ENCODE measurements around the gene SPIRE1.
"Not testable (repeated sequence)": the region's sequence is repeated elsewhere in the genome, so short reads cannot be mapped to it uniquely, and the experiment has no call there.

Gene SPIRE1

GRCh38 chr18:12598181-12598930 lies 59.6 kb downstream of the SPIRE1 start:
- peak; percentile 28 for DNase-seq (ENCODE audit: low spot score)

GRCh38 chr18:12597760-12598159 lies 60.1 kb downstream of the SPIRE1 start:
- peak; percentile 89 for DNase-seq (ENCODE audit: low spot score)

- DNase-seq (ENCODE audit: low spot score) = no peak
These were observed 62.2 kb downstream of the SPIRE1 start for GRCh38 chr18:12595571-12596255.

- peak; percentile 39 for DNase-seq (ENCODE audit: low spot score)
These were observed 64.0 kb downstream of the SPIRE1 start for GRCh38 chr18:12593866-12594265.

GRCh38 chr18:12592597-12593127 lies 65.2 kb downstream of the SPIRE1 start:
- no peak for DNase-seq (ENCODE audit: low spot score)

- DNase-seq (ENCODE audit: low spot score) = no peak
These were observed 68.5 kb downstream of the SPIRE1 start for GRCh38 chr18:12589448-12589847.

GRCh38 chr18:12586956-12587355 lies 71.0 kb downstream of the SPIRE1 start:
- no peak for DNase-seq (ENCODE audit: low spot score)

- no peak for DNase-seq (ENCODE audit: low spot score)
These were observed 72.7 kb downstream of the SPIRE1 start for GRCh38 chr18:12585218-12585617.

- DNase-seq (ENCODE audit: low spot score) = no peak
These were observed 77.1 kb downstream of the SPIRE1 start for GRCh38 chr18:12580630-12581342.

- no peak for DNase-seq (ENCODE audit: low spot score)
These were observed 78.1 kb downstream of the SPIRE1 start for GRCh38 chr18:12579775-12580174.

GRCh38 chr18:12577848-12578247 lies 80.1 kb downstream of the SPIRE1 start:
- no peak for DNase-seq (ENCODE audit: low spot score)

GRCh38 chr18:12574494-12575185 lies 83.3 kb downstream of the SPIRE1 start:
- no peak for DNase-seq (ENCODE audit: low spot score)

GRCh38 chr18:12571630-12572029 lies 86.3 kb downstream of the SPIRE1 start:
- DNase-seq (ENCODE audit: low spot score) = no peak

- DNase-seq (ENCODE audit: low spot score) = no peak
These were observed 88.1 kb downstream of the SPIRE1 start for GRCh38 chr18:12569791-12570190.

GRCh38 chr18:12567849-12568248 lies 90.1 kb downstream of the SPIRE1 start:
- DNase-seq (ENCODE audit: low spot score) = no peak

GRCh38 chr18:12564861-12565260 lies 93.0 kb downstream of the SPIRE1 start:
- DNase-seq (ENCODE audit: low spot score) = no peak

- DNase-seq (ENCODE audit: low spot score) = no peak
These were observed 93.5 kb downstream of the SPIRE1 start for GRCh38 chr18:12564378-12564777.

GRCh38 chr18:12560600-12560999 lies 97.3 kb downstream of the SPIRE1 start:
- not testable (repeated sequence) for DNase-seq (ENCODE audit: low spot score)

GRCh38 chr18:12559319-12559718 lies 98.6 kb downstream of the SPIRE1 start:
- DNase-seq (ENCODE audit: low spot score) = no peak

- no peak for DNase-seq (ENCODE audit: low spot score)
These were observed 100.7 kb downstream of the SPIRE1 start for GRCh38 chr18:12556946-12557806.

GRCh38 chr18:12554796-12555388 lies 103.0 kb downstream of the SPIRE1 start:
- DNase-seq (ENCODE audit: low spot score) = no peak
